GM06990 (cell line): Measurements from ENCODE around the gene CLVS2.

Experiments
- DNase-seq: peaks from one replicate; pipeline ENCODE4 v3.0.0-alpha.2; 2011; ENCODE audit not compliant: insufficient read length; ENCODE audit errors: extremely low read depth
- H3K27me3 ChIP-seq: replicated peaks from 2 replicates; pipeline ENCODE4 v1.6.0; 2011; ENCODE audit warnings: low read length; ENCODE audit not compliant: control insufficient read depth, insufficient read depth
- H3K36me3 ChIP-seq: 2 replicates; pipeline ENCODE4 v1.5.1; 2011; ENCODE audit warnings: low read length; ENCODE audit not compliant: control insufficient read depth, insufficient read depth
- H3K4me3 ChIP-seq: replicated peaks from 2 replicates; pipeline ENCODE4 v1.5.1; 2011; ENCODE audit warnings: low read depth, mild to moderate bottlenecking, control low read depth, low read length
- TF ChIP-seq, protein P1 (sequence below): IDR thresholded peaks from 2 replicates; pipeline ENCODE4 v1.5.1; 2011; ENCODE audit warnings: low read length, control low read depth, mild to moderate bottlenecking, inconsistent platforms; ENCODE audit not compliant: insufficient read depth, poor library complexity, severe bottlenecking

The CLVS2 gene, protein sequence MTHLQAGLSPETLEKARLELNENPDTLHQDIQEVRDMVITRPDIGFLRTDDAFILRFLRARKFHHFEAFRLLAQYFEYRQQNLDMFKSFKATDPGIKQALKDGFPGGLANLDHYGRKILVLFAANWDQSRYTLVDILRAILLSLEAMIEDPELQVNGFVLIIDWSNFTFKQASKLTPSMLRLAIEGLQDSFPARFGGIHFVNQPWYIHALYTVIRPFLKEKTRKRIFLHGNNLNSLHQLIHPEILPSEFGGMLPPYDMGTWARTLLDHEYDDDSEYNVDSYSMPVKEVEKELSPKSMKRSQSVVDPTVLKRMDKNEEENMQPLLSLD

GRCh38 chr6:122995921-122996793 is at the start of gene CLVS2:
CLVS2 (plus strand) TSS chr6:122996235; CDS start chr6:122997778, 1,543 bp downstream.
- Histone ChIP-seq H3K36me3 (no peaks in the 10 kb centered on the region), H3K27me3 (no peaks in the 10 kb centered on the region), H3K4me3 (no peak within 1 kb of the TSS)
- TF ChIP-seq, protein P1, sequence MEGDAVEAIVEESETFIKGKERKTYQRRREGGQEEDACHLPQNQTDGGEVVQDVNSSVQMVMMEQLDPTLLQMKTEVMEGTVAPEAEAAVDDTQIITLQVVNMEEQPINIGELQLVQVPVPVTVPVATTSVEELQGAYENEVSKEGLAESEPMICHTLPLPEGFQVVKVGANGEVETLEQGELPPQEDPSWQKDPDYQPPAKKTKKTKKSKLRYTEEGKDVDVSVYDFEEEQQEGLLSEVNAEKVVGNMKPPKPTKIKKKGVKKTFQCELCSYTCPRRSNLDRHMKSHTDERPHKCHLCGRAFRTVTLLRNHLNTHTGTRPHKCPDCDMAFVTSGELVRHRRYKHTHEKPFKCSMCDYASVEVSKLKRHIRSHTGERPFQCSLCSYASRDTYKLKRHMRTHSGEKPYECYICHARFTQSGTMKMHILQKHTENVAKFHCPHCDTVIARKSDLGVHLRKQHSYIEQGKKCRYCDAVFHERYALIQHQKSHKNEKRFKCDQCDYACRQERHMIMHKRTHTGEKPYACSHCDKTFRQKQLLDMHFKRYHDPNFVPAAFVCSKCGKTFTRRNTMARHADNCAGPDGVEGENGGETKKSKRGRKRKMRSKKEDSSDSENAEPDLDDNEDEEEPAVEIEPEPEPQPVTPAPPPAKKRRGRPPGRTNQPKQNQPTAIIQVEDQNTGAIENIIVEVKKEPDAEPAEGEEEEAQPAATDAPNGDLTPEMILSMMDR, result no peak
- DNase-seq, result no peak

GRCh38 chr6:122947355-122947754 is 48.7 kb upstream of the CLVS2 start:
- Histone ChIP-seq H3K4me3 (no peak overlapping the region), H3K36me3 (no peaks in the 10 kb centered on the region), H3K27me3 (no peaks in the 10 kb centered on the region)
- TF ChIP-seq, protein P1, result peak; percentile 42
- DNase-seq, result no peak

GRCh38 chr6:122953766-122954165 is 42.3 kb upstream of the CLVS2 start:
- no peak overlapping the region for H3K4me3 ChIP-seq
- no peaks in the 10 kb centered on the region for H3K27me3 ChIP-seq
- no peak for DNase-seq
- no peaks in the 10 kb centered on the region for H3K36me3 ChIP-seq
- TF ChIP-seq, protein P1, result no peak

DNA sequence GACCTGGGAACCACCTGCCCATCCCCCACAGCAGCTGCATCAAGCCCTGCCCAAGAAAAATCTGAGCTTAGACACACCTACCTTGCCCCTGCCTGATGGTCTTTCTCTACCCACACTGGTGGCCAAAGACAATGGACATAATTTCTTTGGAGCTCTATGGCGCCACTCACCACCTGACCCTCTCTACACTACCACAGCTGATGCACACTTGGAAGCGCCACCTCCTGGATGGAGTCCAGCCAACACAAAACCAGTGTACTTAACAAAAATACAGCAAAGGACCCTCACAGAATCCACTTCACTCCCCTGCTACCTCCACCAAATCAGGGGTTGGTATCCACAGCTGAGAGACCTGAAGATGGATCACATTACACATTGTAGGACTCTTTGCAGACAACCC is 39.7 kb upstream of the CLVS2 start:
- DNase-seq, result no peak
- Histone ChIP-seq H3K4me3 (no peak overlapping the region), H3K36me3 (no peaks in the 10 kb centered on the region), H3K27me3 (no peaks in the 10 kb centered on the region)
- TF ChIP-seq, protein P1, result no peak

DNA sequence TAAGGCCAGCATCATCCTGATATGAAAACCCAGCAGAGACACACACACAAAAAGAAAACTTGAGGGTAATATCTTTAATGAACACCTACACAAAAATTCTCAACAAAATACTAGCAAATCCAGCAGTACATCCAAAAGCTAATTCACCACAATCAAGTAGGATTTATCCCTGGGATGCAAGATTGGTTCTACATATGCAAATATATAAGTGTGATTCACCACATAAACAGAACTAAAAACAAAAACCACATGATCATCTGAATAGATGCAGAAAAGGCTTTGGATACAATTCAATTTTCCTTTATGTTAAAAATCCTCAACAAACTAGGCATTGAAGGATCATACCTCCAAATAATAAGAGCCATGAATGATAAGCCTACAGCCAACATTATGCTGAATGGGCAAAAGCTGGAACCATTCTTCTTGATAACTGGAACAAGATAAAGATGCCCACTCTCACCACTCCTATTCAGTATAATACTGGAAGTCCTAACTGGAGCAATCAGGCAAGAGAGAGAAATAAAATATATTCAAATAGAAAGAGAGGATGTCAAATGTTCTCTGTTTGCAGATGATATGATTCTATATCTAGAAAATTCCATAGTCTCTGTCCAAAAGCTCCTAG is 33.9 kb upstream of the CLVS2 start:
- TF ChIP-seq, protein P1, result no peak
- DNase-seq, result no peak
- H3K36me3 ChIP-seq, result no peaks in the 10 kb centered on the region
- H3K4me3 ChIP-seq, result no peak overlapping the region
- no peaks in the 10 kb centered on the region for H3K27me3 ChIP-seq
